Nephron progenitor cell (in vitro differentiated cells): ENCODE data around the gene CD101.

Experiments
- DNase-seq: peaks from one replicate; pipeline ENCODE4 v3.0.0; 2021
- H3K27ac Mint-ChIP-seq: 2 replicates; pipeline ENCODE4 v1.8.0; 2021; ENCODE audit warnings: mild to moderate bottlenecking, moderate library complexity, mixed read lengths
- H3K27me3 Mint-ChIP-seq: 2 replicates; pipeline ENCODE4 v1.8.0; 2021; ENCODE audit warnings: mild to moderate bottlenecking, low read depth, mixed read lengths; ENCODE audit not compliant: poor library complexity
- H3K36me3 Mint-ChIP-seq: 2 replicates; pipeline ENCODE4 v1.8.0; 2021; ENCODE audit warnings: low read depth, mixed read lengths
- H3K4me1 Mint-ChIP-seq: 2 replicates; pipeline ENCODE4 v1.8.0; 2021; ENCODE audit warnings: mixed read lengths
- H3K4me3 Mint-ChIP-seq: 2 replicates; pipeline ENCODE4 v1.8.0; 2021; ENCODE audit warnings: mild to moderate bottlenecking, moderate library complexity, mixed read lengths
- H3K9me3 Mint-ChIP-seq: 2 replicates; pipeline ENCODE4 v1.8.0; 2021; ENCODE audit warnings: mild to moderate bottlenecking, moderate library complexity, mixed read lengths
- CTCF ChIP-seq: fragments of 200-600 bp; sonication (generic); IDR thresholded peaks from 2 replicates; pipeline ENCODE4 v1.5.0; 2021; ENCODE audit warnings: antibody characterized with exemption

The CD101 gene

GRCh38 chr1:116988908-116989307 is 12.7 kb upstream of the CD101 start:
- Mint-ChIP-seq H3K27ac (no peak overlapping the region), H3K9me3 (peaks cover 19% of the 10 kb centered on the region), H3K36me3 (peaks cover 99% of the 10 kb centered on the region), H3K27me3 (peaks cover 3% of the 10 kb centered on the region), H3K4me3 (no peak overlapping the region), H3K4me1 (peaks cover 42% of the 10 kb centered on the region)
- DNase-seq: no peak
- no peak for TF ChIP-seq CTCF

- Mint-ChIP-seq H3K4me1 (peaks cover 39% of the 10 kb centered on the region), H3K36me3 (peaks cover 98% of the 10 kb centered on the region), H3K27ac (no peak overlapping the region), H3K4me3 (no peak overlapping the region), H3K27me3 (peaks cover 3% of the 10 kb centered on the region), H3K9me3 (peaks cover 19% of the 10 kb centered on the region)
- no peak for TF ChIP-seq CTCF
- DNase-seq: no peak
Measured at GRCh38 chr1:116989835-116990234, 11.7 kb upstream of the CD101 start.

- Mint-ChIP-seq H3K9me3 (peaks cover 19% of the 10 kb centered on the region), H3K4me3 (no peak overlapping the region), H3K36me3 (peaks cover 98% of the 10 kb centered on the region), H3K4me1 (peaks cover 39% of the 10 kb centered on the region), H3K27me3 (peaks cover 3% of the 10 kb centered on the region), H3K27ac (no peak overlapping the region)
- DNase-seq: no peak
- no peak for TF ChIP-seq CTCF
Measured at GRCh38 chr1:116990612-116991151, 10.9 kb upstream of the CD101 start.

- DNase-seq: no peak
- TF ChIP-seq CTCF: no peak
- peaks cover 19% of the 10 kb centered on the region for H3K9me3 Mint-ChIP-seq
- H3K27ac Mint-ChIP-seq: peak overlapping the region; percentile 13
- H3K4me1 Mint-ChIP-seq: peaks cover 33% of the 10 kb centered on the region
- H3K4me3 Mint-ChIP-seq: no peak overlapping the region
- peaks cover 92% of the 10 kb centered on the region for H3K36me3 Mint-ChIP-seq
- peaks cover 3% of the 10 kb centered on the region for H3K27me3 Mint-ChIP-seq
Measured at GRCh38 chr1:116991171-116991845, 10.3 kb upstream of the CD101 start.

GRCh38 chr1:116991918-116992317 is 9.6 kb upstream of the CD101 start:
- H3K27me3 Mint-ChIP-seq: peaks cover 3% of the 10 kb centered on the region
- peaks cover 19% of the 10 kb centered on the region for H3K9me3 Mint-ChIP-seq
- H3K36me3 Mint-ChIP-seq: peaks cover 86% of the 10 kb centered on the region

More at GRCh38 chr1:116991918-116992317, 9.6 kb upstream of the CD101 start:
- Mint-ChIP-seq H3K4me1 (peaks cover 27% of the 10 kb centered on the region), H3K4me3 (no peak overlapping the region), H3K27ac (no peak overlapping the region)
- no peak for DNase-seq
- TF ChIP-seq CTCF: no peak
